Heart left ventricle (tissue), 16 donors: ENCODE results near the gene FAM168A. TPM values are rescaled to one million over a fixed set of nuclear protein-coding genes. Genes with fewer than 3 reads are reported as not detected.
A peak's percentile ranks its signal among the peaks of the same experiment; 100 is the strongest.

Experiments used
- ATAC-seq, 4 donors: fragments of 200-7000 bp; cut with Tn5 transposase; one replicate each; pipeline ENCODE4 v1.9.1; 2020 to 2022; ENCODE audit warnings: moderate library complexity in 4 of 4, mild to moderate bottlenecking in 3 of 4, moderate number of reproducible peaks in 1 of 4
- DNase-seq, 5 donors: peaks; one replicate each; pipeline ENCODE4 v3.0.0-alpha.2; 2020
- H3K27ac ChIP-seq, 12 donors: fragments of 200-600 bp; sonication (generic) in 4 of 12; one replicate each; pipeline versions ENCODE4 v1.5.0 to v1.8.0; 2016 to 2022; ENCODE audit warnings: mild to moderate bottlenecking in 2 of 12
- H3K27me3 ChIP-seq, 9 donors: fragments of 200-600 bp; sonication (generic) in 2 of 9; one replicate each; pipeline versions ENCODE4 v1.5.1 to v1.8.0; 2016 to 2022; ENCODE audit warnings: mild to moderate bottlenecking in 3 of 9
- H3K36me3 ChIP-seq, 9 donors: fragments of 200-600 bp; sonication (generic) in 2 of 9; one replicate each; pipeline versions ENCODE4 v1.5.0 to v1.8.0; 2018 to 2022; ENCODE audit warnings: mild to moderate bottlenecking in 2 of 9
- H3K4me1 ChIP-seq, 12 donors: fragments of 200-600 bp; sonication (generic) in 4 of 12; one replicate each; pipeline versions ENCODE4 v1.5.0 to v1.8.0; 2016 to 2022; ENCODE audit warnings: mild to moderate bottlenecking in 3 of 12
- H3K4me3 ChIP-seq, 12 donors: fragments of 200-600 bp; sonication (generic) in 4 of 12; one replicate each; pipeline versions ENCODE4 v1.5.0 to v1.8.0; 2017 to 2022; ENCODE audit warnings: mild to moderate bottlenecking in 9 of 12, moderate library complexity in 4 of 12
- H3K9me3 ChIP-seq, 12 donors: fragments of 200-600 bp; sonication (generic) in 4 of 12; one replicate each; pipeline versions ENCODE4 v1.5.0 to v1.8.0; 2016 to 2022; ENCODE audit warnings: mild to moderate bottlenecking in 1 of 12
- CTCF ChIP-seq, 12 donors: fragments of 200-600 bp; sonication (generic) in 4 of 12; IDR thresholded peaks; one replicate each; pipeline versions ENCODE4 v1.5.0 to v1.8.0; 2018 to 2022; ENCODE audit warnings: antibody characterized with exemption in 12 of 12, mild to moderate bottlenecking in 5 of 12
- POLR2A ChIP-seq, 2 donors: fragments of 450-650 bp; IDR thresholded peaks; one replicate each; pipeline ENCODE4 v1.6.1; 2017; ENCODE audit warnings: antibody characterized with exemption in 2 of 2, mild to moderate bottlenecking in 2 of 2, moderate library complexity in 2 of 2
- WGBS, 4 donors: extraction: QIAGEN DNeasy Blood & Tissue Kit in 2 of 4; methylation state at CpG; one replicate each; pipeline versions ENCODE4 v1.1.5 to v1.1.7; 2013 to 2018; 5-methylcytosine and 5-hydroxymethylcytosine counted together
- intact Hi-C, 10 donors: fragments of 100-400 bp; cut with DNase I; formaldehyde crosslinking; loops; one replicate each; pipeline versions ENCODE4 v1.11.1 to v1.14.2; 2022
- polyA plus RNA-seq, 2 donors: library from polyadenylated mRNA; stranded (reverse); fragments of 200-250 nt; gene quantifications; one replicate each; pipeline ENCODE4 v1.2.3, GENCODE V29; 2013
- total RNA-seq, 9 donors: library from RNA; depleted of rRNA in 2 of 9; stranded (reverse); fragments of >200 nt in 2 of 9; fragmentation: NEBNext Ultra II Directional in 3 of 9; extraction: Animal tissue kit (Norgen Biotek cat#: 25700) in 3 of 9; gene quantifications; one replicate each; pipeline versions ENCODE4 v1.1.0 to v1.2.4, GENCODE V29; 2016 to 2023
- donor health status: ischemic (EF 13 %, LVEDD 7.1; RV severe dilation, severe dysfunction).
- donor health status: healthy with polysubstance abuse.
- donor health status: DM: no; HTN: yes; CAD: no.
- donor health status: DM: no; HTN: no; CAD: no.
- donor health status: ischemic (EF 25% LVEDD 6.9; RV normal size, moderate dysfunction).
- donor health status: ischemic (EF 25% LVEDD 5.7; RV mildly dilated, moderate dysfunction).
- donor health status: healthy.
- donor health status: DM: yes; HTN: yes; CAD: no.
- donor health status: ischemic (EF 35%, LVEDD 5.7; RV mildly dilated, moderate dysfunction).
- donor health status: nonischemic (EF 11% LVEDD 7.7; RV severe dilation, severe dysfunction).
- donor health status: DM: yes; HTN: yes; CAD: no.
- donor health status: PGD.
- donor health status: ischemic (EF 29% LVEDD 5.4; RV normal size, mild dysfunction).
- donor health status: nonischemic (EF 23%, LVEDD 6.1; RV moderate dilation, normal function).

FAM168A gene
- total and polyA plus RNA-seq, 11 donors, result 9.0 to 39.1 (median 27.8) TPM

GRCh38 chr11:73549376-73549775 is 48.5 kb downstream of the FAM168A start:
- no peak for TF ChIP-seq POLR2A (IDR thresholded peaks at IDR 0.05)
- no peak for TF ChIP-seq CTCF (IDR thresholded peaks at IDR 0.05)

GRCh38 chr11:73547706-73548595 is 50.0 kb downstream of the FAM168A start:
- TF ChIP-seq POLR2A (IDR thresholded peaks at IDR 0.05), result no peak
- TF ChIP-seq CTCF (IDR thresholded peaks at IDR 0.05), result no peak
- Histone ChIP-seq H3K27me3 (no peaks in the 10 kb centered on the region), H3K4me3 (no peak overlapping the region), H3K36me3 (no peaks in the 10 kb centered on the region), H3K9me3 (no peaks in the 10 kb centered on the region), H3K4me1 (peaks cover 0 to 31% (median 14%) of the 10 kb centered on the region in 12 donors), H3K27ac (no peak overlapping the region)
- WGBS, 4 donors, result 91 to 97% (median 95%) methylated on average over 2 of the region's 2 CpGs
- ATAC-seq (no peak), DNase-seq (no peak)
- intact Hi-C loops, result no loop called here

More at GRCh38 chr11:73549376-73549775, 48.5 kb downstream of the FAM168A start:
- 61 to 72% (median 69%) methylated on average over 4 of the region's 4 CpGs for WGBS, 4 donors
- Histone ChIP-seq H3K4me3 (no peak overlapping the region), H3K27me3 (no peaks in the 10 kb centered on the region), H3K4me1 (peaks cover 0 to 37% (median 15%) of the 10 kb centered on the region in 12 donors), H3K9me3 (no peaks in the 10 kb centered on the region), H3K27ac (no peak overlapping the region), H3K36me3 (no peaks in the 10 kb centered on the region)
- ATAC-seq (peak; percentile 49 to 54 (median 50)), DNase-seq (no peak)
- intact Hi-C loops, result no loop called here

GRCh38 chr11:73542175-73542574 is 55.7 kb downstream of the FAM168A start:
- Histone ChIP-seq H3K27ac (no peak overlapping the region), H3K4me3 (no peak overlapping the region), H3K36me3 (no peaks in the 10 kb centered on the region), H3K9me3 (no peaks in the 10 kb centered on the region), H3K4me1 (peaks cover 0 to 42% (median 17%) of the 10 kb centered on the region in 12 donors), H3K27me3 (no peaks in the 10 kb centered on the region)
- TF ChIP-seq CTCF (IDR thresholded peaks at IDR 0.05), result no peak
- no peak for TF ChIP-seq POLR2A (IDR thresholded peaks at IDR 0.05)
- ATAC-seq (no peak), DNase-seq (no peak)
- 64 to 83% (median 75%) methylated on average over 1 of the region's 1 CpG for WGBS, 4 donors
- intact Hi-C loops, result no loop called here

GRCh38 chr11:73539506-73540084 is 58.3 kb downstream of the FAM168A start:
- DNase-seq (no peak), ATAC-seq (no peak)
- Histone ChIP-seq H3K4me3 (no peak overlapping the region), H3K27me3 (no peaks in the 10 kb centered on the region), H3K9me3 (no peaks in the 10 kb centered on the region), H3K36me3 (no peaks in the 10 kb centered on the region), H3K4me1 (peaks cover 0 to 37% (median 17%) of the 10 kb centered on the region in 12 donors), H3K27ac (no peak overlapping the region)
- no peak for TF ChIP-seq POLR2A (IDR thresholded peaks at IDR 0.05)
- TF ChIP-seq CTCF (IDR thresholded peaks at IDR 0.05), result no peak
- intact Hi-C loops, result no loop called here
- 95 to 96% (median 96%) methylated on average over 5 of the region's 5 CpGs for WGBS, 4 donors
